Ramos (cell line): ENCODE results near the gene OR6C3.
"Not testable (repeated sequence)": the region's sequence is repeated elsewhere in the genome, so short reads cannot be mapped to it uniquely, and the experiment has no call there.

Experiments
- in situ Hi-C: fragments of 300-500 bp; cut with MboI; formaldehyde crosslinking; loops from one replicate; pipeline ENCODE4 v1.14.3; 2022; ENCODE audit warnings: low sequenced_read_pairs; ENCODE audit not compliant: unreplicated experiment

OR6C3 gene

DNA sequence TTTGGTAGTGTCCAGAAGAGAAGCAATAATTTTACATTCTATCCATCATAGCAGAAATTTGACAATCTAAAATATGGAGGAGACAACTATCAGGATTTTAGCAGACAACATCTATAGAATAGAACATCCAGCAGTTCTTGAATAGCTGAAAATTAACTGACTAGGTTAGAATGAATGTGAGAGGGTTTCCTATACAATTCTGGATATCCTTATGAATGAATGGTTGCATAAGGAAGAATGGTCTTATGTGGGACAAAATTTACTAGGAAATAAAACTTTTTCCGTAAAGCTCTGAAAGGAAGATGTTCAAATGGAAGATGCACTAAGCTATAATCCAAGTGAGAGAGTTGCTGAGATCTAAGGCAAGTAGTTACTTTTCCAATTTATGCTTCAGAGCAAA, at the start of gene OR6C3:
Gene OR6C3, plus strand, starts transcription at position 301 of the 400 bp plus-strand sequence. CDS start 955 bp downstream, outside the sequence.
- in situ Hi-C loops, result no loop called here

DNA sequence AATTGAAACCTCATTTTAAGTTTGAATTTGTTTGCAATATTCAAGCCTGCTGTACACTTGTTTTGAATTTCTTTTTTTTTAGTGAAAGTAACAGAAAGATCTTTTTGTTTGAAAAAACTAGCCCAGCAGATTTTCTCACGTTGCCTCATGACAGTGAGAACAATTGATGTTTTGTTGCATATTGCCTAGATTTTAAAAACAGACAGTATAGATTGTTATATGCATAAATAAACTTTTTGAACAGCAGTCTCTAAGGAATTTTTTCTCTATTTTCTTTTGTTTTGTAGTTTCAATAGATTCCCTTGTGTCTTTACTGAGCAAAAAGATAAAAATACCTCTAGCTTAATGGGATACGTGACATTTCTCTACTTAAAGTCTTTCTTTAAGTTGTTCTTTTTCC, 49.6 kb upstream of the OR6C3 start:
- in situ Hi-C loops, result no loop called here

DNA sequence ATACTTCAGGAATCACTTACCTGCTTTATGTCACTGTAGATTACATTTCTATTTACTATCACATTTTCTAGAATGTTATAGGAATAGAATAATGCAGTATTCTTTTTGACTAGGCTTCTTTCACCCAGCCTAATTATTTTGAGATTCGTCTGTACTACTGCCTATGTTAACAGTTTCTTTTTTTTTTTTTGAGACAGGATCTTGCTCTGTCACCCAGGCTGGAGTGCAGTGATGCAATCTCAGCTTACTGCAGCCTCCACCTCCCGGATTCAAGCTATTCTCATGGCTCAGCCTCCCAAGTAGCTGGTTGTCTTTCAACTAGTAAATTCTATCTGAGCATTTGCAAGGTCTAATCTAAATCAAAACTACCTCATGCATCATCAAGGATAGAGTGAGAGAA, 40.5 kb upstream of the OR6C3 start:
- in situ Hi-C loops, result no loop called here

- in situ Hi-C loops, result no loop called here
These were observed 34.1 kb upstream of the OR6C3 start, which contains the start of gene OR6C6 for GRCh38 chr12:55296469-55296868. Gene OR6C6, minus strand, starts transcription at chr12:55296569. Its CDS starts 1,337 bp downstream, at chr12:55295232.

GRCh38 chr12:55314043-55314442, 16.5 kb upstream of the OR6C3 start, which contains the start of gene OR6C1:
Gene OR6C1, plus strand, starts transcription at chr12:55314343. Its CDS starts 6,257 bp downstream, at chr12:55320600.
- in situ Hi-C loops, result no loop called here

DNA sequence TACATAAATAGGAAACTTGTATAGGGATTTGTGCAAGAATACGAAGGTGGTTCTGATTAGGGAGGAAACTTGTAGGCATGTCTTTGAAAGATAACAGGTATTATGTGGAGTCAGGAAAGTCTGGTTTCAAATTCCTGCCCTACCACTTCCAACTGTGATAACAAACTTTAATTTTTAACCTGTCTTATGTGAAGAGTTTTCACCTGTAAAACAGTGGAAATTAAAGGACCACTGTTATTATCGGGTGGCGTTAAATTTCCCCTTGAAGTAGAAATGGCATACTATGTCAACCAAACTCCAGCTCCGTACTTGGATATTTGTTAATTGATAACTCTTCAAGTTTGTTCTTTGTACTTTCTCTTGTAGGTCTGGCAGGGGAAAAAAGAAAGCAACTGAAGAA, 10.3 kb upstream of the OR6C3 start:
- in situ Hi-C loops, result no loop called here

- in situ Hi-C loops, result not testable (repeated sequence)
These were observed 4.7 kb upstream of the OR6C3 start for GRCh38 chr12:55325801-55326200.

GRCh38 chr12:55336002-55336401, 5.5 kb downstream of the OR6C3 start:
- in situ Hi-C loops, result no loop called here

- in situ Hi-C loops, result not testable (repeated sequence)
These were observed 24.8 kb downstream of the OR6C3 start for GRCh38 chr12:55355338-55355737.

- in situ Hi-C loops, result no loop called here
These were observed 32.1 kb downstream of the OR6C3 start, which contains the start of gene OR6C75 for GRCh38 chr12:55362675-55363074. Gene OR6C75, plus strand, starts transcription at chr12:55362975. Its CDS starts 2,136 bp downstream, at chr12:55365111.

GRCh38 chr12:55365086-55365485, 34.5 kb downstream of the OR6C3 start:
- in situ Hi-C loops, result no loop called here

- in situ Hi-C loops, result no loop called here
These were observed 42.0 kb downstream of the OR6C3 start for GRCh38 chr12:55372521-55372920.
